HepG2 (cell line): ENCODE data around the gene CENPP. TPM values are rescaled to one million over a fixed set of nuclear protein-coding genes. Genes with fewer than 3 reads are reported as not detected.

Experiments used
- ARHGAP35 ChIP-seq: sonication (generic); formaldehyde crosslinking; IDR thresholded peaks from 2 replicates; pipeline ENCODE4 v1.9.0; 2022; ENCODE audit warnings: mild to moderate bottlenecking, inconsistent platforms, moderate library complexity, missing genetic modification reagents, borderline replicate concordance
- ARNT2 ChIP-seq: sonication (generic); formaldehyde crosslinking; IDR thresholded peaks from 2 replicates; pipeline ENCODE4 v1.8.0; 2022; ENCODE audit warnings: mild to moderate bottlenecking, low read depth, missing genetic modification reagents, moderate library complexity
- ATF7 ChIP-seq, 2 experiments: fragments of 450-650 bp in 1 of 2; sonication (generic) in 1 of 2; formaldehyde crosslinking in 1 of 2; IDR thresholded peaks; 2 replicates each; pipeline versions ENCODE4 v1.4.0 to v1.6.1; 2016 to 2020; ENCODE audit warnings: antibody characterized with exemption in 1 of 2, mild to moderate bottlenecking in 1 of 2, missing genetic modification reagents in 1 of 2
- DMTF1 ChIP-seq: sonication (generic); formaldehyde crosslinking; IDR thresholded peaks from 2 replicates; pipeline ENCODE4 v1.4.0; 2020; ENCODE audit warnings: mild to moderate bottlenecking, missing genetic modification reagents
- EZH2 ChIP-seq: conservative IDR thresholded peaks from 2 replicates; pipeline ENCODE4 v1.6.1; 2012; ENCODE audit warnings: mild to moderate bottlenecking, low read depth, low read length, moderate library complexity
- HINFP ChIP-seq: sonication (generic); formaldehyde crosslinking; IDR thresholded peaks from 2 replicates; pipeline ENCODE4 v1.4.0; 2020; ENCODE audit warnings: low read depth, mild to moderate bottlenecking, missing genetic modification reagents
- KDM4B ChIP-seq: sonication (generic); formaldehyde crosslinking; IDR thresholded peaks from 2 replicates; pipeline ENCODE4 v1.4.0; 2020; ENCODE audit warnings: missing genetic modification reagents
- KDM5B ChIP-seq: sonication (generic); formaldehyde crosslinking; IDR thresholded peaks from 2 replicates; pipeline ENCODE4 v1.4.0; 2020; ENCODE audit warnings: missing genetic modification reagents, mild to moderate bottlenecking, borderline replicate concordance
- KLF11 ChIP-seq: IDR thresholded peaks from 2 replicates; pipeline ENCODE4 v1.6.1; 2016; ENCODE audit warnings: missing compliant biosample characterization
- MXD1 ChIP-seq: sonication (generic); formaldehyde crosslinking; IDR thresholded peaks from 2 replicates; pipeline ENCODE4 v1.4.0; 2020; ENCODE audit warnings: mild to moderate bottlenecking, missing genetic modification reagents
- MXI1 ChIP-seq: IDR thresholded peaks from 3 replicates; pipeline ENCODE4 v1.6.1; 2012; ENCODE audit warnings: low read depth, low read length, inconsistent platforms, borderline replicate concordance
- NCOR1 ChIP-seq: fragments of 200-600 bp; sonication (generic); IDR thresholded peaks from 2 replicates; pipeline ENCODE4 v1.7.0; 2017; ENCODE audit warnings: antibody characterized with exemption, low read length, borderline replicate concordance
- SAP130 ChIP-seq: IDR thresholded peaks from 2 replicates; pipeline ENCODE4 v1.6.1; 2016; ENCODE audit warnings: low read depth
- SOX5 ChIP-seq: IDR thresholded peaks from 2 replicates; pipeline ENCODE4 v1.6.1; 2016; ENCODE audit warnings: borderline replicate concordance
- SP2 ChIP-seq: sonication (generic); formaldehyde crosslinking; IDR thresholded peaks from 2 replicates; pipeline ENCODE4 v1.5.1; 2020; ENCODE audit warnings: mild to moderate bottlenecking, missing genetic modification reagents
- TBX2 ChIP-seq: sonication (generic); formaldehyde crosslinking; IDR thresholded peaks from 2 replicates; pipeline ENCODE4 v1.5.0; 2020; ENCODE audit warnings: missing genetic modification reagents, mild to moderate bottlenecking, borderline replicate concordance
- THAP11 ChIP-seq: IDR thresholded peaks from 2 replicates; pipeline ENCODE4 v1.6.1; 2016; ENCODE audit warnings: missing biosample characterization, missing genetic modification reagents
- THAP7 ChIP-seq: sonication (generic); formaldehyde crosslinking; IDR thresholded peaks from 2 replicates; pipeline ENCODE4 v1.8.1; 2023; ENCODE audit warnings: mild to moderate bottlenecking, missing genetic modification reagents
- TRIM24 ChIP-seq: sonication (generic); formaldehyde crosslinking; IDR thresholded peaks from 2 replicates; pipeline ENCODE4 v1.8.0; 2022; ENCODE audit warnings: mild to moderate bottlenecking, missing genetic modification reagents
- ZFP1 ChIP-seq: IDR thresholded peaks from 2 replicates; pipeline ENCODE4 v1.6.1; 2016
- ZNF10 ChIP-seq: sonication (generic); formaldehyde crosslinking; IDR thresholded peaks from 2 replicates; pipeline ENCODE4 v1.4.0; 2020; ENCODE audit warnings: mild to moderate bottlenecking, low read depth, missing genetic modification reagents, borderline replicate concordance
- ZNF12 ChIP-seq: sonication (generic); formaldehyde crosslinking; IDR thresholded peaks from 2 replicates; pipeline ENCODE4 v1.5.0; 2020; ENCODE audit warnings: missing genetic modification reagents
- ZNF124 ChIP-seq: sonication (generic); formaldehyde crosslinking; IDR thresholded peaks from 2 replicates; pipeline ENCODE4 v1.4.0; 2020; ENCODE audit warnings: missing genetic modification reagents
- ZNF260 ChIP-seq: sonication (generic); formaldehyde crosslinking; IDR thresholded peaks from 2 replicates; pipeline ENCODE4 v1.4.0; 2020; ENCODE audit warnings: missing genetic modification reagents, low read depth, mild to moderate bottlenecking, borderline replicate concordance
- ZNF768 ChIP-seq: sonication (generic); formaldehyde crosslinking; IDR thresholded peaks from 2 replicates; pipeline ENCODE4 v1.4.0; 2020; ENCODE audit warnings: missing genetic modification reagents
- ZNF841 ChIP-seq: sonication (generic); formaldehyde crosslinking; IDR thresholded peaks from 2 replicates; pipeline ENCODE4 v1.8.1; 2023; ENCODE audit warnings: missing genetic modification reagents, borderline replicate concordance
- polyA plus RNA-seq, 8 experiments: library from polyadenylated mRNA; depleted of rRNA in 3 of 8; stranded (reverse) in 7 of 8; unstranded in 1 of 8; fragments of >200 nt; fragmentation: Illumina TruSeq in 4 of 8; extraction: Trizol in 4 of 8; gene quantifications; 2 replicates each; pipeline versions ENCODE4 v1.2.1 to v1.2.3, GENCODE V29; 2011 to 2016; ENCODE audit warnings: low read depth in 4 of 8, missing spikeins in 1 of 8, mixed read lengths in 1 of 8; ENCODE audit not compliant: insufficient read depth in 1 of 8
- total RNA-seq, 5 experiments: library from RNA; depleted of rRNA; stranded (reverse); fragments of >200 nt; fragmentation: Illumina TruSeq; extraction: Trizol; gene quantifications; 2 replicates each; pipeline ENCODE4 v1.2.3, GENCODE V29; 2016; ENCODE audit warnings: low read depth in 1 of 5

Gene CENPP
- total and polyA plus RNA-seq, 2 of the 13 experiments (the other 11 are each of a cell fraction or from before 2014, with no cell fraction given): 2.0 to 11.4 TPM

- TF ChIP-seq THAP7 (no peak), MXI1 (0 out of 3 replicates have a peak, but pooled peaks have one; percentile 18), KDM4B (0 out of 2 replicates have a peak, but pooled peaks have one; percentile 37), MXD1 (CRISPR knock-in tag) (no peak), ZFP1 (CRISPR knock-in tag) (no peak), NCOR1 (no peak), THAP11 (CRISPR knock-in tag) (peak; percentile 51), ARNT2 (CRISPR knock-in tag) (no peak), SAP130 (CRISPR knock-in tag) (peak; percentile 41; the same call in 1 of the 2 replicates), ZNF12 (CRISPR knock-in tag) (no peak), ZNF841 (CRISPR knock-in tag) (no peak), EZH2 (no peak), ATF7 (IDR thresholded peaks at IDR 0.05) (no peak), ATF7 (CRISPR knock-in tag; IDR thresholded peaks at IDR 0.05) (no peak), KLF11 (no peak), ZNF768 (peak; percentile 25; the same call in 1 of the 2 replicates), SOX5 (CRISPR knock-in tag) (no peak), ZNF10 (CRISPR knock-in tag) (no peak), ZNF124 (CRISPR knock-in tag) (no peak), DMTF1 (CRISPR knock-in tag) (no peak), ARHGAP35 (CRISPR knock-in tag) (no peak), HINFP (peak; percentile 69; the same call in 1 of the 2 replicates), KDM5B (CRISPR knock-in tag) (no peak), SP2 (no peak), ZNF260 (CRISPR knock-in tag) (no peak), TBX2 (peak; percentile 31; the same call in 1 of the 2 replicates), TRIM24 (CRISPR knock-in tag) (no peak)
These were observed 309.2 kb downstream of the CENPP start (continued) for GRCh38 chr9:92634712-92635605.
